Stimulated activated CD8-positive, alpha-beta memory T cell treated with anti-CD3 and anti-CD28 coated beads, Interleukin-12 subunit alpha, Interleukin-12 subunit beta, amount 100 ng/mL, for 24 hours (primary cell): Measurements from ENCODE around the gene KLC4.
"Not testable (repeated sequence)": the region's sequence is repeated elsewhere in the genome, so short reads cannot be mapped to it uniquely, and the experiment has no call there.

ENCODE experiments used
- DNase-seq: peaks from one replicate; pipeline ENCODE4 v3.0.0-alpha.2; 2020; ENCODE audit errors: extremely low read depth

KLC4 gene

DNA sequence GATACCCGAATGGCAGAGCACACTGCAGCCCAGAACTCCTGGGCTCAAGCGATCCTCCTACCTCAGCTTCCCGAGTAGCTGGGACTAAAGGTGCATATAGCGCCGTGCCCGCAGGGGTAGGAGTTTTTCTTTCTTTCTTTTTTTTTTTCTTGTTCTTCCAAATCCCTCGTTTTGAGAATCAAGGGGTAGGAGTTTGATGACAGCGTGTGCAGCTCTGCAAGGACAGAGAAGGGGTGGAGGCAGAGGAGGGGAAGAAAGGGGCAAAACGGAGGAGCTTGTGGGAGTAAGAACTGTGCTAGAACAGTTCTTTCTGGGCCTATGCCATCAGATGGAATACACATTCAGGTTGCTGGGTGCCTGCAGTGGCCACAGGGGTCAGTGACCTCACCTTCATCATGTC, 22.7 kb upstream of the KLC4 start:
- DNase-seq: no peak

DNA sequence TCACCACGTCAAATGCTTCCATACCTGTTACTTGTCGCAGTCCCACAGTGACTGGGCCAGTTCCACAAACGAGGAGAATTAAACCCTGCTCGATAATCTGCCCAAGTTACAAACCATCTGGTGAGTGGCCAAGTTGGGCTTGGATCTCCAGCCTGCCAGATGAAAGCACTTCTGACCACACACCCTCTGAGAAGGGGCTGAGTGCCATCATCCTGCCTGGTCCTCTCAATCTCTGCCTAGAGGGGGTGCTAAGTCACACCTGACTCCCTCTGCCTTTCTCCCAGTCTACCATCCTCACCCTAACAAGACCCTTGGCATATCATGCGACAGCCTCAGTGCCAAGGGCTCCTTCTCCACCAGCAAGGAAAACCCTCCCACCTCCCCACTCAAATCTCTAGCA, 22.2 kb upstream of the KLC4 start:
- no peak for DNase-seq

DNA sequence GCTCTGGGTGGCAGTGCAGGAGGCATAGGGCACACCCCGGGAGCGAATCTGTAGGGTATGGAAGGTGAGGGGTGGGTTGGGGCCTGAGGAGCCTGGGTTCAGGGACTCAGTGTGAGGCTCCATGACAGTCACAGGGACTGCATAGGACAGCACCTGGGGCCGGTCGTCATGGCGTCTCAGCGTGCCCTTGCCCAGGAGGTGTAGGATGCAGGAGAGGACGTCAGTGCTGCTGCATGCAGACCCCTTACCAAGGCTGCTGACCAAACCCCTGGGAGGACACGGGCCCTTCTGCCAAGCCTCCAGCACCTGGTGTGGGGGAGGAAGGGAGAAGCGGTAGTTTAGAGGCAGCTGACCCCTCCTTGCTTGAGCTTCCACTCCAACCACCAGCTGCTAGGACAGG, 21.7 kb upstream of the KLC4 start:
- no peak for DNase-seq

DNA sequence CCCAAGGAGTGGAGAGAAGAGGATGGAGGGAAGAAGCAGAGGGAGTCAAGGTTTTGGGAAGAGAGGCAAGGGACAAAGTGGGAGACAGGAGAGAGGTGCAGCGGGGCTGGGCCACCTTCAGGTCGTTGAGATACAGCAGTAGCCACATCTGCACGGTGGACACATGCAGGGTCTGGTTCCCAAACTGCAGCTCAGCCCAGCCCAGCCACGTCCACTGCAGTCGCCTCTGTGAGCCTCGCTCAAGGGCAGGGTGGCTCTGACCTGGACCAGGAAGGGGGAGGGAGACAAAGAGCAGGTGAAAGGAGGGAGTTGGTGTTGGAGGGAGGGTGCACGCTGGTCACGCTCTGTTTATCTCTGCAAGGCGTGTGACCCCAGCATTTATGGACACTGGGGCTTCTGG, 20.7 kb upstream of the KLC4 start:
- no peak for DNase-seq

DNA sequence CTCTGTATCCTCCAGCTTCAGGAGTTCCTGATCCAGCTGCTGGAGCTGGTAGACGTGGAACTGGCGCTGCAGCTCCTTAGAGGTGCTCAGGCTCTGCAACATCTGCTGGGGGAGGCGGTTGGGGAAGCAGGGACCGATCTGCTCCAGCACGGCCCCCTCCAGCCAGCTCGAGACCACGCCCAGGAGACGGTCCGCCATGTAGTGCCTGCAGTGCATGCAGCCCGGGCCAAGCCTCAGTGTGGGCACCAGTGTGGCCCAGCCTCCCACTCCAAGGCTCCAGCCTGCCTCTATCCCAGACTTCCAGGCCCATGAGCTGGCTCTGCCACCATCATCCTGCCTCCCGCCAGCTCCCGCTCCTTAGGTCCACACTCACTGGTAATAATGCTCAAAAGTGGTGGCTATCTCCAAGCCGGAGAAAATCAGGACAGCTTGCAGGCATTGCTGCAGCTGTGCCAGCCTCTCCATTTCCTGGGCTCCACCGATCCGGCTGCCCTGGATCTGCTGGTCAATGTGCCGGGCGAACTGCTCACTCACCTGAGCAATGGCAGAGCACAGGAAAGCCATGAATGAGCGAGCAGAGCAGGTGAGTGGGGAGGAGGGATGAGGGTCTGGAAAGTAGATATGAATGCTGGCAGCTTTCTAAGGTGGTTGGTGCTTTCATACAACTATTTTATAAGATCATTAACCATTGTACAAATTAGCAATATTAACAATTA, 18.7 kb upstream of the KLC4 start:
- DNase-seq: no peak

GRCh38 chr6:43041475-43041874, 18.0 kb upstream of the KLC4 start:
- not testable (repeated sequence) for DNase-seq

GRCh38 chr6:43043310-43043709, 16.1 kb upstream of the KLC4 start:
- DNase-seq: no peak

- no peak for DNase-seq
Measured at GRCh38 chr6:43045371-43045930, 14.0 kb upstream of the KLC4 start.

GRCh38 chr6:43047998-43048397, 11.4 kb upstream of the KLC4 start:
- no peak for DNase-seq

- no peak for DNase-seq
Measured at GRCh38 chr6:43050981-43051380, 8.4 kb upstream of the KLC4 start.

DNA sequence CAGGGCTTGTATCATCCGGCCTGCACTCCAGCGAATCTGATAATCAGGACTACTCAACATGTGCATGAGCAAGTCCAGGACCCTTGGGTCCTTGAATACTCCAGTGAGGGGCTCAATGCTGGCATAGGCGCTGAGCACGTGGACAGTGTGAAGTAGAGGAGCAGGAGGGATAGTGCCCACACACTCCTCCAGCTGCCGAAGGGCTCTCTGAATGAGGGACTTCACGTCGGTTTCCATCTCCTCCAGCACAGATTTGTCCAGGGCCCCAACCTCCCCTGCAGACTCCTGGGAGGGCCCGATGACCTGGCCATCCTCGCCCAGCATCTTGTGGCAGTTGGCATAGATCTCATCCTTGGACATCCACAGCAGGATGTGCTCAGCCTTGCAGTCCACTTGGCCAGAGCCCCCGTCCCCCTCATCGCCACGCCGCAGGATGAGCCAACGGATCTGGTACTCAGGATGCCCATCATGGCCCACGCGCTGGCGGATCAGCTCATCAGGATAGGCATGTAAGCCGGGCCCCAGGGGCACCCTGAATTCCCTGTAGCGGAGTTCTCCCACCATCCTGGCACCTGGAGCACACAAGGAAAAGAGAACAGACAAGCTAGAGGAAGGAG, 7.1 kb upstream of the KLC4 start:
- DNase-seq: no peak

GRCh38 chr6:43052842-43053544, 6.4 kb upstream of the KLC4 start:
- no peak for DNase-seq

GRCh38 chr6:43053545-43054205, 5.8 kb upstream of the KLC4 start, which contains the start of gene CUL7:
TSS of gene CUL7 (minus strand) at chr6:43053851. CDS start at chr6:43052788, 1,063 bp downstream.
- peak; percentile 78 for DNase-seq

DNA sequence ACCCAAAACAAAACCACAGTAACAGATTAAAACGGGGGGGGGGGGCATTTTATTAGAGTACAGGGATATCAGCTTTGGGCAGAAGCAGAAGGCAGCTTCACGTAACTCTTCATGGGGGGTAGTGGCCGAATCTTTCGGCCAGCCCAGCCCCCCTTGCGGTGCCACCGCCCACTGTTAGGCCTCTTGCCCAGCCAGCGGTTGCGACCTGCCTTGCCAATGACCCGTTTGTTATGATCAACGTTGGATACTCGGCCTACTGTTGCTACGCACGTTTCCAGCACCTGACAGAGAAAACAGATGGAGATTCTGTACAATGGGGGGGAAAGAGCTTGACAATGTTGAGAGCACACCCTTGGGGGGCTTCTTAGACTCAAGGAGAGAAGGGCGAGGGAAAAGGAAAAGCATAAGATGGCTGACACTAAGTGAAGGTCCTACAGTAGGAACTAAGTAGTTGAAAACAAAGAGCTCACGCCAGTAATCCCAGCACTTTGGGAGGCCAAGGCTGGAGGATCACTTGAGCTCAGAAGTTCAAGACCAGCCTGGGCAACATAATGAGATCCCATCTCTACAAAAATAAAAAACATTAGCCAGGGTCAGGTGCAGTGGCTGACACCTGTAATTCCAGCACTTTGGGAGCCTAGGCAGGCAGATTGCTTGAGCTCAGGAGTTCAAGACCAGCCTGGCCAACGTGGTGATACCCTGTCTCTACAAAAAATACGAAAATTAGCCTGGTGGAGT, 5.1 kb upstream of the KLC4 start:
- no peak for DNase-seq

- DNase-seq: no peak
Measured at GRCh38 chr6:43055966-43056365, 3.5 kb upstream of the KLC4 start.

DNA sequence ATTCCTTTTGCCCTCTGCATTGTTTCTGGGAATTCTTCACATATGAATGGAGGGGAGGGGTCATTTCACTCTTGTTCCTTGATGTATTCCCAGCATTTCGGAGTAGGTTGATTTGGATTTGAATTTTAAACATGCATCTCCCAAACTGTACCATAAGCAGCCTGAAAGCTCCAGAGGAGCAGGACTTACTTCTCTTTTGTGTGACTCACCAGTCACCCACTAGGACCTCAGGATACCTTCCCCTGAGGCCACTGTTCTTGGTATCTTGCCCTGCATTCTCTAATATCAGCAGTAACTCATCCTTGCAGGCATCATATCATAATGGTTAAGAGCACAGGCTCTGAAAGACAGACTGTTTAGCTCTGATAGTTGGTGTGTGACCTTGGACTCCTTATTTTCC, 900 bp upstream of the KLC4 start:
- no peak for DNase-seq

DNA sequence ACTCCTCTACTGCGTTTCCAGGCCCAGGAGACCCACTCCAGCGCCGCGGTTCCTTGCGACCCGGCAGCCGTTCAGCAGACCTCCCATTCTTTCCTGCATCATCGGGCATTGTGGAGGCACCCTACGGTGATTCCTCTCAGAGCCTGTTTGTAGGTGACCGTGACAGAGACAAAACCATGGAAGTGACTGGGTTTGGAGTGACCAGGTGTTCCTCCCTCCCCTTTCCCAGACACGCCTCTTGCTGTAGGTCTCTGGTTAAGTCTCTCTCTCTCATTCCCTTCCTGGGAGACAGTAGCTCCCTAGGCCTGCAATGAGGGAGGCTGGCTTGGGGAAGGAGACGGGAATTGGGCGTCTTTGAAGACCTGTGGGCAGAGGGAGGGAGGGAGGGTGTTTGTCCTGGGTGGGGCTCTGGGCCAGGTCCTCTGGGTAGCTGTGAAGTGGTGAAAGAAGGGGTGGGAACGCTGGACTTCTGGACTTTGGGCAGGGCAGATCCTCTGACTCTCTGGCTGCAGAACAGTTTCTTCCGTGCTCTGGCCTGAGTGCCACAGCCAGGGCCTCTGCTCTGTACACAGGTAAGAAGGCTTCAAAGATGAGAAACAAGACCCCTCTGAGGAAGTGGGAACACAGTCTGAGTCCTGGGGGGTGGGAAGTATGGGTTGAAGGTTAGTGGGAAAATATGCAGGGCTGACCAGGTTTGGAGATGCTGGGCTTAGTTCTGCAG, 763 bp downstream of the KLC4 start:
- no peak for DNase-seq

GRCh38 chr6:43060755-43061633, 1.6 kb downstream of the KLC4 start:
- no peak for DNase-seq

- DNase-seq: no peak
Measured at GRCh38 chr6:43061861-43062260, 2.4 kb downstream of the KLC4 start.

- DNase-seq: no peak
Measured at GRCh38 chr6:43062818-43063217, 3.4 kb downstream of the KLC4 start.
